Measurements from ENCODE around the gene DZANK1. TPM values are rescaled to one million over a fixed set of nuclear protein-coding genes. Genes with fewer than 3 reads are reported as not detected.

Gene DZANK1
- polyA plus RNA-seq, 1 of the 3 experiments (the other 2 are of a cell fraction) = 3.3 TPM

GRCh38 chr20:18481596-18481995 is 14.8 kb upstream of the DZANK1 start:
- POLR2A ChIA-PET = no interaction called here
- Histone ChIP-seq H3K9me3 (no peaks in the 10 kb centered on the region), H3F3A (replicated peaks; ENCODE audit: insufficient read depth) (peaks cover 26% of the 10 kb centered on the region), H3K36me3 (replicated peaks in 1 of 2; ENCODE audit: control insufficient read depth in 1 of 2, insufficient read depth in 2 of 2, low read length in 1 of 2) (peaks cover 61 to 71% of the 10 kb centered on the region in 2 experiments), H3K9me2 (no peaks in the 10 kb centered on the region), H3K27ac (ENCODE audit: low read depth in 2 of 2, low read length in 1 of 2) (no peak overlapping the region), H4K20me1 (ENCODE audit: insufficient read depth) (no peaks in the 10 kb centered on the region), H3K4me2 (no peak overlapping the region), H3K4me1 (ENCODE audit: control insufficient read depth in 1 of 2, insufficient read depth in 2 of 2, low read depth in 1 of 2, low read length in 1 of 2) (no peaks in the 10 kb centered on the region), H3K4me3 (ENCODE audit: low read depth in 2 of 2, low read length in 1 of 2) (no peak overlapping the region), H3K79me2 (ENCODE audit: insufficient read depth) (no peaks in the 10 kb centered on the region), H3K27me3 (ENCODE audit: insufficient read depth) (no peaks in the 10 kb centered on the region), H2AFZ (ENCODE audit: low read depth) (no peak overlapping the region), H3K9ac (no peak overlapping the region)
- 100% methylated on average over 2 of the region's 4 CpGs for WGBS (ENCODE audit: low lambda C conversion rate)
- CTCF ChIA-PET = no interaction called here
- no peak for DNase-seq
- TF ChIP-seq, protein P1, sequence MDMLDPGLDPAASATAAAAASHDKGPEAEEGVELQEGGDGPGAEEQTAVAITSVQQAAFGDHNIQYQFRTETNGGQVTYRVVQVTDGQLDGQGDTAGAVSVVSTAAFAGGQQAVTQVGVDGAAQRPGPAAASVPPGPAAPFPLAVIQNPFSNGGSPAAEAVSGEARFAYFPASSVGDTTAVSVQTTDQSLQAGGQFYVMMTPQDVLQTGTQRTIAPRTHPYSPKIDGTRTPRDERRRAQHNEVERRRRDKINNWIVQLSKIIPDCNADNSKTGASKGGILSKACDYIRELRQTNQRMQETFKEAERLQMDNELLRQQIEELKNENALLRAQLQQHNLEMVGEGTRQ (IDR thresholded peaks at IDR 0.05; ENCODE audit: borderline replicate concordance, low read depth, low read length) = no peak
- TF ChIP-seq, protein P2, sequence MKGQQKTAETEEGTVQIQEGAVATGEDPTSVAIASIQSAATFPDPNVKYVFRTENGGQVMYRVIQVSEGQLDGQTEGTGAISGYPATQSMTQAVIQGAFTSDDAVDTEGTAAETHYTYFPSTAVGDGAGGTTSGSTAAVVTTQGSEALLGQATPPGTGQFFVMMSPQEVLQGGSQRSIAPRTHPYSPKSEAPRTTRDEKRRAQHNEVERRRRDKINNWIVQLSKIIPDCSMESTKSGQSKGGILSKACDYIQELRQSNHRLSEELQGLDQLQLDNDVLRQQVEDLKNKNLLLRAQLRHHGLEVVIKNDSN (IDR thresholded peaks at IDR 0.05; ENCODE audit: borderline replicate concordance, low read depth) = no peak
- TF ChIP-seq POLR2AphosphoS5 (IDR thresholded peaks at IDR 0.05; ENCODE audit: low read depth, low read length) = no peak

- H3K27ac ChIP-seq (ENCODE audit: low read depth in 2 of 2, low read length in 1 of 2) = no peak overlapping the region
- no peaks in the 10 kb centered on the region for H4K20me1 ChIP-seq (ENCODE audit: insufficient read depth)
- TF ChIP-seq, protein P3, sequence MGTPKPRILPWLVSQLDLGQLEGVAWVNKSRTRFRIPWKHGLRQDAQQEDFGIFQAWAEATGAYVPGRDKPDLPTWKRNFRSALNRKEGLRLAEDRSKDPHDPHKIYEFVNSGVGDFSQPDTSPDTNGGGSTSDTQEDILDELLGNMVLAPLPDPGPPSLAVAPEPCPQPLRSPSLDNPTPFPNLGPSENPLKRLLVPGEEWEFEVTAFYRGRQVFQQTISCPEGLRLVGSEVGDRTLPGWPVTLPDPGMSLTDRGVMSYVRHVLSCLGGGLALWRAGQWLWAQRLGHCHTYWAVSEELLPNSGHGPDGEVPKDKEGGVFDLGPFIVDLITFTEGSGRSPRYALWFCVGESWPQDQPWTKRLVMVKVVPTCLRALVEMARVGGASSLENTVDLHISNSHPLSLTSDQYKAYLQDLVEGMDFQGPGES (IDR thresholded peaks at IDR 0.05; ENCODE audit: low read depth, low read length) = no peak
- TF ChIP-seq NFIC (IDR thresholded peaks at IDR 0.05; ENCODE audit: borderline replicate concordance) = no peak
- TF ChIP-seq MEF2A (IDR thresholded peaks at IDR 0.05; ENCODE audit: borderline replicate concordance, low read depth) = no peak
- no peak for TF ChIP-seq EZH2phosphoT487 (IDR thresholded peaks at IDR 0.05; ENCODE audit: borderline replicate concordance, low read depth)
- no peak for TF ChIP-seq MXI1 (IDR thresholded peaks at IDR 0.05; ENCODE audit: low read depth, low read length)
- no peak for TF ChIP-seq FOXM1 (IDR thresholded peaks at IDR 0.05; ENCODE audit: low read depth)
- H3K9me3 ChIP-seq = no peaks in the 10 kb centered on the region
- no peaks in the 10 kb centered on the region for H3K27me3 ChIP-seq (ENCODE audit: insufficient read depth)
- ChIA-PET CTCF (no interaction called here), POLR2A (no interaction called here)
- no peaks in the 10 kb centered on the region for H3K9me2 ChIP-seq
- no peak for DNase-seq
- H3K36me3 ChIP-seq (replicated peaks in 1 of 2; ENCODE audit: control insufficient read depth in 1 of 2, insufficient read depth in 2 of 2, low read length in 1 of 2) = peaks cover 71 to 77% of the 10 kb centered on the region in 2 experiments
- no peaks in the 10 kb centered on the region for H3K79me2 ChIP-seq (ENCODE audit: insufficient read depth)
- H3K4me1 ChIP-seq (ENCODE audit: control insufficient read depth in 1 of 2, insufficient read depth in 2 of 2, low read depth in 1 of 2, low read length in 1 of 2) = no peaks in the 10 kb centered on the region
- H3K4me2 ChIP-seq = no peak overlapping the region
- no peak overlapping the region for H3K4me3 ChIP-seq (ENCODE audit: low read depth in 2 of 2, low read length in 1 of 2)
- no peak overlapping the region for H2AFZ ChIP-seq (ENCODE audit: low read depth)
- peaks cover 8% of the 10 kb centered on the region for H3F3A ChIP-seq (replicated peaks; ENCODE audit: insufficient read depth)
- 100% methylated on average over 1 of the region's 1 CpG for WGBS (ENCODE audit: low lambda C conversion rate)
- H3K9ac ChIP-seq = no peak overlapping the region
These were observed 11.0 kb upstream of the DZANK1 start for GRCh38 chr20:18477821-18478220.

All from SK-N-SH (cell line).